Mucosa of stomach (tissue), 1 donor: Measurements from ENCODE around the gene KIRREL3.

ENCODE experiments used
- H3K27me3 ChIP-seq: one replicate; pipeline ENCODE4 v1.7.0; 2013; ENCODE audit warnings: mild to moderate bottlenecking, low read length; ENCODE audit not compliant: control insufficient read depth, insufficient read depth
- H3K36me3 ChIP-seq: one replicate; pipeline ENCODE4 v1.7.0; 2013; ENCODE audit warnings: low read length; ENCODE audit not compliant: control insufficient read depth, insufficient read depth
- H3K4me1 ChIP-seq: one replicate; pipeline ENCODE4 v1.7.0; 2013; ENCODE audit warnings: mild to moderate bottlenecking, low read length; ENCODE audit not compliant: control insufficient read depth, insufficient read depth
- H3K4me3 ChIP-seq: one replicate; pipeline ENCODE4 v1.7.0; 2013; ENCODE audit warnings: low read length
- H3K9ac ChIP-seq: one replicate; pipeline ENCODE4 v1.7.0; 2013; ENCODE audit warnings: mild to moderate bottlenecking, low read length, moderate library complexity
- H3K9me3 ChIP-seq: one replicate; pipeline ENCODE4 v1.7.0; 2013; ENCODE audit warnings: mild to moderate bottlenecking, low read length, moderate library complexity; ENCODE audit not compliant: control insufficient read depth
- donor health status: Pancreatic carcinoma.

KIRREL3 gene

DNA sequence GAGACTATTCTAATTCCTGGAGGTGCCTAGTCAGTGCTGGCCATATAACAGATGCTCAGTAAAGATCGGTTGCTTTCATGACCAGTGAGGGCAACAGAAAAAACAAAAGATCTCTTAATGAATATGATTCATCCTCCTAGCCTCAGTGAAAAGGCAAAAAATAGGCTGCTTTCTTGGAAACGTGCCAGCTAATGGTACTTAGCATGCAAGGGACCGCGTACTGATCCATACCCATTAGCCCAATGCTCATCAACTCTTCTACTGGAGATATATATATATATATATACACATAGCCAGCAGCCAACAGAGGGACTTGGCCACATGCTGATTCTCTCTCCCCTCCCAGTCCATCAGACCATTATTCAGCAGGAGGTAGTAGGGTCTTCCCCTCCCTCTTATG, 320.4 kb downstream of the KIRREL3 start:
- H3K36me3 ChIP-seq = no peaks in the 10 kb centered on the region
- no peaks in the 10 kb centered on the region for H3K9me3 ChIP-seq
- no peaks in the 10 kb centered on the region for H3K4me1 ChIP-seq
- no peak overlapping the region for H3K4me3 ChIP-seq
- H3K27me3 ChIP-seq = no peaks in the 10 kb centered on the region
- H3K9ac ChIP-seq = no peak overlapping the region

DNA sequence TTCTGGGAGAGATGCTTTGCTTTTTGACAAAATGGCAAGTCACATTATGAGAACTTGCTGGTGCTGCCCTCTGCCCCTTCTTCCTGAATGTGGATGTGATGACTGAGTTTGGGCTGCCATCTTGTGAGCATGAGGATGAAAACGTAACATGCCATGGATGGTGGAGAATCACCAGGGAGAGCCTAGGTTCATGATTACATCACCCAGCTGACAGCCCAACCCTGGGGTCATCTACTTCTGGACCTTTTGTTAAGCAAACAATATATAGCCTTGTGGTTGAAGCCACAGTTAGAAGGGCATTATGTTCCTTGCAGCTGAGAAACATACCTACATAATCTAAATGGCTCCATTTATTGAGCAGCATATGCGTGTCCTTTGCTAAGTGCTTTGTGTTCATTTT, 321.5 kb downstream of the KIRREL3 start:
- Histone ChIP-seq H3K27me3 (no peaks in the 10 kb centered on the region), H3K36me3 (no peaks in the 10 kb centered on the region), H3K9ac (no peak overlapping the region), H3K9me3 (no peaks in the 10 kb centered on the region), H3K4me1 (no peaks in the 10 kb centered on the region), H3K4me3 (no peak overlapping the region)

DNA sequence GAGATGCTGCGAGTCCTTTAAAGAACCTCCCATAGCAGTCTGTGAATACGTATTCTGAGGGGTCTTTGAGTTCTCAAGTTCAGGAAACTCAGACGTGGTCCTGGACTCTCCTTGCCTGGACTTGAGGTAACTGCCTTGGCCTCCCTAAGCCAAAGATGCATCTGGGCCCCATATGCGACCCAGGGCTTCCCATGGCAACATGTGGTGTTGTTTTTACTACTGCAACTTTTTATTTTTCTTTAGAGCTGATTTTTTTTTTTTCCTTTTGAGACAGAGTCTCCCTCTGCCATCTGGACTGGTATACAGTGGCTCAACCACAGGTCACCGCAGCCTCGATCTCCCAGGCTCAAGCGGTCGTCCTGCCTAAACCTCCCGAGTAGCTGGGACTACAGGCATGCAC, 324.0 kb downstream of the KIRREL3 start:
- no peak overlapping the region for H3K4me3 ChIP-seq
- no peaks in the 10 kb centered on the region for H3K4me1 ChIP-seq

DNA sequence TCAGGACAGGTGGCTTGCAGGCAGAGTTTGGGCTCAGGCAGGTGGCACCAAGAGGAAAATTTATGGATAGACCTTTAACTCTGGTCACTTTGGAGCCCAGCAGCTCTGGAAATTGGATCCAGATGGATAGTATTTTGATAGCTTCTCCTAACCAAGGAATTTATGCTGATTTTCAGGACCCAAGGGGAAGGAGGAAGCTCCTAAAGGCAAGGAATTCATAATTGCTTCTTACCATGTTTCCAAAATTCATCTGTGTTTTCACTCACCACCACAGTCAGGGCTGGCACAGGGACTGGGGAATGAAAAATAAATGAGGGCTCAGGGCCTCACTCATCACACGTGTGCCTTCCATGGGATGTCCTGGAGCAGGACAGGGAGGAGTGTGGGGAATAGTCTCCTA, 327.3 kb downstream of the KIRREL3 start:
- no peak overlapping the region for H3K9ac ChIP-seq
- no peak overlapping the region for H3K4me3 ChIP-seq
- no peaks in the 10 kb centered on the region for H3K9me3 ChIP-seq
- H3K27me3 ChIP-seq = no peaks in the 10 kb centered on the region
- no peaks in the 10 kb centered on the region for H3K4me1 ChIP-seq
- no peaks in the 10 kb centered on the region for H3K36me3 ChIP-seq

More for the DNA sequence above, 324.0 kb downstream of the KIRREL3 start:
- no peaks in the 10 kb centered on the region for H3K9me3 ChIP-seq
- H3K36me3 ChIP-seq = no peaks in the 10 kb centered on the region
- no peak overlapping the region for H3K9ac ChIP-seq
- no peaks in the 10 kb centered on the region for H3K27me3 ChIP-seq

DNA sequence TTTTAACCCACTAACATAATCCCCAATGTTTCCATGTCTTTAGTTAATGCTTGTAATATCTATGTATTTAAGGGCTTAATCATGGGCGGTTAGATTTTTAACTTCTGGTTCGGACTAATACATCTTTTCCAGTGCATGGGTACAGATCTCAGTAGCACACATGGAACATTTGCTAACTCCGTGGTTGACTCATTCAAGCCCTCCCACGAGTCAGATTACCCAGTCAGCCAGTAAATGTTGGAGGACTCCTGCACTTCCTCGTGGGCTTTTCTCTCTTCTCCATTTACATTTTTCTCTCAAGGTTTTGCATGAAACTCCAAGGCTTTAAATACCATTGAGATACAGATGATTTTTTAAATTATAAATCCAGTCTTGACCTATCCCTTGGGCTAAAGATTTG, 331.2 kb downstream of the KIRREL3 start:
- Histone ChIP-seq H3K4me3 (no peak overlapping the region), H3K4me1 (no peaks in the 10 kb centered on the region), H3K9me3 (no peaks in the 10 kb centered on the region), H3K36me3 (no peaks in the 10 kb centered on the region), H3K27me3 (no peaks in the 10 kb centered on the region), H3K9ac (no peak overlapping the region)

DNA sequence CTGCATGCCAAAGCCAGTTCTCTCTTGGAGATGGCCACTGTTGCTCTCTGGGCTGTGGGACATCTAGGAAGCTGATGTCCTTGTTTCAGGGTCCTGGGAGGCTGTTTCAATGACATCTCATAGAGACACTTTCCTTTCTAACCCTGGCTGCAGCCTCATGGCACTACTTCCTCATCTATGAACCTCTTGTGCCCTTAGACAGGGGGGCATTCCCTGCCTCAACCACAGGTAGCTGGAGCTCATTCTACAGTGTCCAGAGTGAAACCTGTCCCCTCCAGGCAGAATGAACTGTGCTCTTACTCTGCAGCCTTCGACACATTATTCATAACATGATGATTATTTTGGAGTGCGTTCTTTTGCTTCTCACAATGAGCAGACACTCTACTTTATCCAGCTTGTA, 335.9 kb downstream of the KIRREL3 start:
- Histone ChIP-seq H3K4me3 (no peak overlapping the region), H3K36me3 (no peaks in the 10 kb centered on the region), H3K9me3 (no peaks in the 10 kb centered on the region), H3K9ac (no peak overlapping the region), H3K27me3 (no peaks in the 10 kb centered on the region), H3K4me1 (no peaks in the 10 kb centered on the region)

DNA sequence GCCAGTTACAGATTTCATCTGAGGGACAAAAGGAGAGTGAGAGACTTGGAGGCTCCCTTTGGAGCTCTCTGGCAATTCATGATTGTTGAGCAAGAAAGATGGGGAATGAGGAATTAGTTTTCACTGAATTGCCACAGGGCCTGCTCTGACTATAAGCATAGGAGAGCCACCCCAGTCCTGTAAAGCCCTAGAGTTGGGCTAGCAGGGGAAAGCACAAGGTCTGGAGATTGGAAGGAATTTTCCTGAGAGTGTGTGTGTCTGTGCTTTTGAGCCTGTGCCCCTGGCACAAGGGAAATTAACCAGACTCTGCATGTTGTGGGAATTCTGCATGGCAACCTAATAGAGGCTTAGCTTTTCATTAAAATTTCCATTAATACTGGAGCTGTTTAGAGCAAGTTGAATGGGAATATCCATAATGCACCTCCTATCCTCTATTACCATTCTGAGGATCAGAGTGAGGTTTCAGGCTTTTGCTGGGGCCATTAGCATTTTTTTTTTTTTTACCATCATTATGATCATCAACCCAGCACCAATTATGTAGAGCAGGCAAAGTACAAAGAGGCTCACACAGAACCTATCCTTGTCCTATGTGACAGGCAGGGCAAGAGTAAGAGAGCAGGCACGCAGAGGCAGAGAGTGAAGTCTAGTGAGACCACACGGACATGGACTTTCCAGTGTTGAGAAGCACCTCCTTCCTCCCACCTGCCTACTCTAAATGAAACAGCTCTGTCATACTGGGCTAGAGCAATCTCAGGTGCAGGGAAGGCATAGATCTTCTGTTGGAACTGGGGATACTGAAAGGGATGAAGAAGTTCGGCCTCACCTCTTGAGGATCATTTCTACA, 336.6 kb downstream of the KIRREL3 start:
- Histone ChIP-seq H3K9me3 (no peaks in the 10 kb centered on the region), H3K4me3 (no peak overlapping the region), H3K9ac (no peak overlapping the region), H3K27me3 (no peaks in the 10 kb centered on the region), H3K4me1 (no peaks in the 10 kb centered on the region), H3K36me3 (no peaks in the 10 kb centered on the region)

DNA sequence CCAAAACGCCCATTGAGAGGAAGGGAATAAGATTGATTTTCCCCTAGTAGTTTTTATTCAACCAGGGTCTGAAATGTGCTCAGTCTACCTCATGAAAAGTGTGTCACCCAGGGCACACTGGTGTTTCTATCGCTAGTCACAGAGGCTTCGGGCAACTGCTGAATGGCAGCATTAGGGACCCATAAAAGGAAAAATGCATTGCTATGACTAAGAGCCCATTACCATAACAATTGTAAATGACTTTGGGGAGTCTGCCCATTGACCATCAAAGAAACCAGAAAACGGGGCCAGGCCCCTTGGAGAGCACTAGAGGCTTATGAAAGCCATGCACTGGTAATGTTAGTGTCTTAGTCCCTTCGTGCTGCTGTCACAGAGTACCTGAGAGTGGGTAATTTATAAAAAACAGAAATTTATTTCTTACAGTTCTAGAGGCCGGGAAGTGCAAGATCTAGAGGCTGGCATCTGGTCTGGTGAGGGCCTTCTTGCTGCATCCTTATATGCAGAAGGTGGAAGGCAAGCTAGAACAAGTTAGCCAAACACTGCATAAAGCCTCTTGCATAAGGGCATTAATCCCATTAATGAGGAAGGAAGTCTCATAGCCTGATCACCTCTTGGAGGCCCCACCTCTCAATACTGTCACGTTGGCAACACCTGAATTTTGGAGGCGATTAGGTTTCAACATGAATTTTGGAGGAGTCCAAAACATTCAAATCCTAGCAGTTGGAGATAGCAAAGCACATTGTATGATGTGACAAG, 338.4 kb downstream of the KIRREL3 start:
- no peaks in the 10 kb centered on the region for H3K4me1 ChIP-seq
- H3K9ac ChIP-seq = no peak overlapping the region
- H3K36me3 ChIP-seq = no peaks in the 10 kb centered on the region
- H3K27me3 ChIP-seq = no peaks in the 10 kb centered on the region
- no peaks in the 10 kb centered on the region for H3K9me3 ChIP-seq
- no peak overlapping the region for H3K4me3 ChIP-seq

DNA sequence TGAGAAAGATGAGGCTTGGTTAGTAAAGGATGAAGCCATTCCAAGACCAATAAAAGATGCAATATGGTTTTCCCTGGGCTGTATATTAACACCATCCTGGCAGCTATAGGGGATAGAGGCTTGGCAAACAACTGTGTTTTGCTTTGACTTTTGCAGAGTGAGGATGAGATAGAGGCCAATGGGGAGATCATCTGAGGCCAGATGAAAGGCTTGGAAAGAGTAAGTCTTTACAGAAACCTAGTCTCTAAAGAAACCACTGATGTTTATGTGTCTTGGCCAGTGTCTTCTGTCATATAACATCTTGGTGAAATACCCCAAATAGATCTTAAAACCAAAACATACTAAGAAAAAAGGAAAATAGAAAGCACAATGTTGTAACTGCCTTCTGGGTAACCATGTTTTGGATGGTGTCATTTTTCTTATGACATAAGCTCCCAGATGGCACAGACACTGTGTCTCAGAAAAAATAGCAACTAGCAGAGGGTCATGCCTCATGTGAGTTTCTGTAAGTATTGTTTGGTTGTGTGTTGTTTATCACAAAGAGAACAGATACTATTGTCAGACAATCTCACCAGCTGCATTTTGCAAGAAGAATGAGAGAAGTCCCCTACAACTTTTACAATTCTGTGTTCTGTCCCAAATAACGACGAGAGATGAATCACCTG, 339.7 kb downstream of the KIRREL3 start:
- no peaks in the 10 kb centered on the region for H3K4me1 ChIP-seq
- H3K9ac ChIP-seq = no peak overlapping the region
- no peaks in the 10 kb centered on the region for H3K9me3 ChIP-seq
- no peak overlapping the region for H3K4me3 ChIP-seq
- H3K27me3 ChIP-seq = no peaks in the 10 kb centered on the region
- no peaks in the 10 kb centered on the region for H3K36me3 ChIP-seq

DNA sequence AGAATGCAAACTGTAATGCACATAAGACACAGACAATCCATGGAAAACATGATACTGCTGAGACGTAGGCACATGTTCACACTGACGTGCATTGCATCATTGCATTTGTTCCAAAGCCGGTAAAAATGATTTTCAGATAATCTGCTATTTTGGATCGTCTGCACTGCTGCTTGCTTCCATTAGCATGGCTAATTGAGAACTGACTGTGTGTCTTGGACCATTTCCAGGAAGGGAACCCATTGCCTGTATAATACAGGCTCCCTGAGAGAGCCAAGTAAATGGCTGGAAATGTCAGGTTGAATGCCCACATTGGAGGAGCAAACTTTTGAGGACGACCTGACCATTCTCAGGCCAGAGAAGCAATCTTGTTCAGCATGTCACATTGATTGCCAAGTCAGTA, 340.2 kb downstream of the KIRREL3 start:
- Histone ChIP-seq H3K9ac (no peak overlapping the region), H3K27me3 (no peaks in the 10 kb centered on the region)

DNA sequence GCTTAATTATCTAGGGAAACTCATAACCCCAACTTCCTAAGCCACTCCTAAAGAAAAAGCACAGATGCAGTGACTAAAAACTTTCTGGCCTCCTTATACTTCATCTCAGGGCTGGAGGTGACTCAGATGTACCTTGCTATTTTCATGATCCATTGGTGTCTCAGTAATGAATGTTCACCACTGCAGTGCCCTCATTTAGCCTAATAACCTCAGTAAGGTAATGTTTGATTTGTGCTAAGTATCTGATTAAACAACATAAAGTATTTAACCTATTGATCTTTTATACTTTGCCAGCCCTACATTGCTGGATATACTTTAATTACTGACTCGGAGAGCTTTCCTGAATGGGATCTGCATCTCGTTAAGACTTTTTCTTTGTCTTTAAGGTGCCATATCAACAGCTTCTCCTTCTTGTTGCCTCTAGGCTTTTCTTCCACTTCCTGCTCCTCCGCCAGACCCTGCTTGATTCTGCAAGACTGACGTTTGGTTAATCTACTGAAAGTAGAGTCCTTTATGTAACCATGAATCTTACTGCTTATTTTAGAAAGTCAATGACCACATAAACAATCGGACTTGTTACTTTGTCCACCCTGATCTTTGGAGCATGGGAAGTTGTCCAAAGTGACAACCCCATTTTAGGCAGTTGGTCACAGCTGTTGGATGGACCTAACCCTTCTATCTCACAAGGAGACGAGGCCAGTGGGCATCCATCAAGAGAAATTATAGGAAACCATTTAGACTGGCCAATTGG, 342.1 kb downstream of the KIRREL3 start:
- no peak overlapping the region for H3K4me3 ChIP-seq
- H3K36me3 ChIP-seq = no peaks in the 10 kb centered on the region
- H3K27me3 ChIP-seq = no peaks in the 10 kb centered on the region
- no peaks in the 10 kb centered on the region for H3K9me3 ChIP-seq
- no peaks in the 10 kb centered on the region for H3K4me1 ChIP-seq
- no peak overlapping the region for H3K9ac ChIP-seq

More for the DNA sequence above, 340.2 kb downstream of the KIRREL3 start:
- Histone ChIP-seq H3K4me3 (no peak overlapping the region), H3K9me3 (no peaks in the 10 kb centered on the region), H3K4me1 (no peaks in the 10 kb centered on the region), H3K36me3 (no peaks in the 10 kb centered on the region)
